CD14-positive monocyte (primary cell): ENCODE measurements around the gene ECHDC3. TPM values are rescaled to one million over a fixed set of nuclear protein-coding genes. Genes with fewer than 3 reads are reported as not detected.

ENCODE experiments used
- DNase-seq, 3 donors: peaks; one replicate each; pipeline ENCODE4 v3.0.0-alpha.2; 2011 to 2022
- H2AFZ ChIP-seq: 2 replicates; pipeline ENCODE4 v1.6.0; 2012; ENCODE audit warnings: mild to moderate bottlenecking, low read depth, low read length, inconsistent platforms; ENCODE audit not compliant: insufficient read depth, poor library complexity, severe bottlenecking
- H3K27ac ChIP-seq, 2 donors: 1 replicate in 1 of 2; 2 replicates in 1 of 2; pipeline ENCODE4 v1.5.1; 2012 to 2013; ENCODE audit warnings: low read length in 2 of 2, control low read depth in 1 of 2, inconsistent platforms in 1 of 2, low read depth in 1 of 2, mild to moderate bottlenecking in 1 of 2
- H3K27me3 ChIP-seq, 2 donors: one replicate each; pipeline versions ENCODE4 v1.6.0 to v1.6.1; 2011 to 2013; ENCODE audit warnings: low read length in 2 of 2; ENCODE audit not compliant: control insufficient read depth in 2 of 2, insufficient read depth in 2 of 2
- H3K36me3 ChIP-seq, 2 donors: replicated peaks in 1 of 2; 1 replicate in 1 of 2; 2 replicates in 1 of 2; pipeline versions ENCODE4 v1.5.1 to v1.6.1; 2012 to 2013; ENCODE audit warnings: low read length in 2 of 2, control low read depth in 1 of 2, inconsistent platforms in 1 of 2, mild to moderate bottlenecking in 1 of 2; ENCODE audit not compliant: insufficient read depth in 2 of 2, control insufficient read depth in 1 of 2
- H3K4me1 ChIP-seq, 2 donors: 1 replicate in 1 of 2; 2 replicates in 1 of 2; pipeline versions ENCODE4 v1.5.1 to v1.6.1; 2012 to 2013; ENCODE audit warnings: low read length in 2 of 2, control low read depth in 1 of 2, inconsistent platforms in 1 of 2, mild to moderate bottlenecking in 1 of 2, moderate library complexity in 1 of 2; ENCODE audit not compliant: insufficient read depth in 2 of 2, control insufficient read depth in 1 of 2
- H3K4me2 ChIP-seq: replicated peaks from 2 replicates; pipeline ENCODE3; 2012; ENCODE audit warnings: low read length, moderate library complexity, mild to moderate bottlenecking; ENCODE audit not compliant: poor library complexity, severe bottlenecking; ENCODE audit errors: extremely low read depth
- H3K4me3 ChIP-seq, 3 experiments: fragments of 200-600 bp in 1 of 3; sonication (generic) in 1 of 3; replicated peaks in 1 of 3; 1 replicate in 2 of 3; 2 replicates in 1 of 3; pipeline ENCODE4 v1.5.1; 2011 to 2013; ENCODE audit warnings: low read length in 3 of 3, mild to moderate bottlenecking in 3 of 3, control low read depth in 2 of 3, low read depth in 2 of 3, inconsistent platforms in 1 of 3, moderate library complexity in 1 of 3
- H3K79me2 ChIP-seq: 2 replicates; pipeline ENCODE4 v1.6.0; 2012; ENCODE audit warnings: mild to moderate bottlenecking, control low read depth, inconsistent platforms, low read length, moderate library complexity; ENCODE audit not compliant: insufficient read depth
- H3K9ac ChIP-seq: 2 replicates; pipeline ENCODE4 v1.6.0; 2017; ENCODE audit warnings: low read length, mild to moderate bottlenecking; ENCODE audit not compliant: insufficient read depth, poor library complexity, severe bottlenecking
- H3K9me3 ChIP-seq, 2 donors: replicated peaks in 1 of 2; 1 replicate in 1 of 2; 2 replicates in 1 of 2; pipeline versions ENCODE4 v1.5.1 to v1.6.1; 2012 to 2013; ENCODE audit warnings: low read length in 2 of 2, control low read depth in 1 of 2; ENCODE audit not compliant: control insufficient read depth in 1 of 2, insufficient read depth in 1 of 2
- H4K20me1 ChIP-seq: 2 replicates; pipeline ENCODE4 v1.6.0; 2012; ENCODE audit warnings: mild to moderate bottlenecking, low read length, control low read depth, moderate library complexity; ENCODE audit not compliant: insufficient read depth
- H3K27ac Mint-ChIP-seq, 7 donors: one replicate each; pipeline ENCODE4 v1.8.0; 2020; ENCODE audit warnings: mild to moderate bottlenecking in 7 of 7, mixed read lengths in 7 of 7, moderate library complexity in 6 of 7, inconsistent platforms in 2 of 7
- H3K27me3 Mint-ChIP-seq, 3 donors: one replicate each; pipeline ENCODE4 v1.8.0; 2021 to 2022; ENCODE audit warnings: low read depth in 3 of 3, mild to moderate bottlenecking in 3 of 3, mixed read lengths in 3 of 3, moderate library complexity in 3 of 3, inconsistent platforms in 1 of 3
- H3K36me3 Mint-ChIP-seq, 2 donors: one replicate each; pipeline ENCODE4 v1.8.0; 2020; ENCODE audit warnings: mixed read lengths in 2 of 2, inconsistent platforms in 1 of 2, mild to moderate bottlenecking in 1 of 2
- H3K4me1 Mint-ChIP-seq: one replicate; pipeline ENCODE4 v1.8.0; 2020; ENCODE audit warnings: mild to moderate bottlenecking, mixed read lengths
- H3K4me3 Mint-ChIP-seq, 2 donors: one replicate each; pipeline ENCODE4 v1.8.0; 2020; ENCODE audit warnings: mild to moderate bottlenecking in 2 of 2, mixed read lengths in 2 of 2, moderate library complexity in 1 of 2
- H3K9me3 Mint-ChIP-seq, 7 donors: one replicate each; pipeline ENCODE4 v1.8.0; 2020 to 2022; ENCODE audit warnings: mixed read lengths in 7 of 7, mild to moderate bottlenecking in 6 of 7, moderate library complexity in 6 of 7, inconsistent platforms in 2 of 7
- CTCF ChIP-seq: fragments of 200-600 bp; IDR thresholded peaks from one replicate; pipeline ENCODE4 v1.8.0; 2022; ENCODE audit warnings: antibody characterized with exemption, mild to moderate bottlenecking
- WGBS: methylation state at CpG from one replicate; pipeline ENCODE4 v1.1.5; 2013; ENCODE audit warnings: missing lambda C conversion rate; ENCODE audit not compliant: insufficient coverage; 5-methylcytosine and 5-hydroxymethylcytosine counted together
- intact Hi-C, 2 donors: fragments of 100-400 bp; cut with micrococcal nuclease; formaldehyde crosslinking; loops; one replicate each; pipeline versions ENCODE4 v1.15.0 to v1.15.1; 2023
- polyA plus RNA-seq, 3 donors: library from polyadenylated mRNA; depleted of rRNA in 1 of 3; unstranded in 2 of 3; stranded (reverse) in 1 of 3; fragments of 300-500 nt in 2 of 3; fragments of >200 nt in 1 of 3; fragmentation: Illumina TruSeq in 2 of 3; gene quantifications; 1 replicate in 2 of 3; 2 replicates in 1 of 3; pipeline ENCODE4 v1.2.3, GENCODE V29; 2012 to 2021

ECHDC3 gene
- polyA plus RNA-seq, 3 donors, result 9.2 to 10.6 (median 9.4) TPM

DNA sequence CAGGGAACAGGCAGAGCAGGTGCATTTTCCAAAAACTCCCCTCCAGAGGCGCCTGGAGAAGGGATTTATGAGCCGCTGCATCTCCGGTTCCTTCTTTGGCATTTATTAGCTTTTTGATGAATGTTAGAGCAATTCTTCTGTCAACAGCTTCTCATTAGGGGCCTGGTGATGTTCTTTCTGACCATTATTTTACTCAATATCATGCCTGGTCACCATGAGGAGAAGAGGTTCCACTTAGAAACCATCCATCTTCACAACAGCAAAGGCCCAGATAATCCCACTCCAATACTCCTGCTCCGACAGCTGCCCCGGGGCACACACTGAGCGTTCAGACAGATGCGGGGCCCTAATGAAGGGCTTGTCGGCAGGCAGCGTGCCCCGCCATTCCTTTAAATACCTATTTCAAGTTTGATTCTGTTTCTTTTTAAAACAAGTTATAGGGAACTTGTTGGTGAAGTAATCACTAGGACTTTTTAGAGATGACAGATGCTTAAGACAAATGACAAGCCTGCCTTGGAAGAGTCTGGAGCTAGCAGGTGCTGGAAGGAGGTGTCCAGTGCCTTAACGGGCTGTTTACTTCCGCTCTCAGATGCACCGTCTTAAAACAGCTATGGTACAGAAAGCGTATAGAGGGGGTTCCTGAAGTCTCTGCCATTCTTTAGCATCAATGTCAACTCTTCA, 31.7 kb downstream of the ECHDC3 start:
- Mint-ChIP-seq H3K27ac (no peak overlapping the region), H3K27me3 (peaks cover 0 to 10% (median 2%) of the 10 kb centered on the region in 3 donors), H3K36me3 (no peaks in the 10 kb centered on the region), H3K4me1 (no peaks in the 10 kb centered on the region), H3K4me3 (no peak overlapping the region), H3K9me3 (peaks cover 0 to 4% (median 2%) of the 10 kb centered on the region in 7 donors)
- H3K4me1 ChIP-seq, result no peaks in the 10 kb centered on the region
- H3K27me3 ChIP-seq, result no peaks in the 10 kb centered on the region
- H2AFZ ChIP-seq, result no peak overlapping the region
- WGBS, result no CpG with 5 or more reads among the region's 14 CpGs
- H3K4me3 ChIP-seq, result no peak overlapping the region
- H3K36me3 ChIP-seq, result no peaks in the 10 kb centered on the region
- H3K79me2 ChIP-seq, result no peaks in the 10 kb centered on the region
- no peak overlapping the region for H3K27ac ChIP-seq
- DNase-seq, result no peak
- no peak overlapping the region for H3K4me2 ChIP-seq
- no peaks in the 10 kb centered on the region for H4K20me1 ChIP-seq
- H3K9me3 ChIP-seq, result no peaks in the 10 kb centered on the region
- intact Hi-C loops, result no loop called here
- TF ChIP-seq CTCF, result no peak
- no peak overlapping the region for H3K9ac ChIP-seq

GRCh38 chr10:11775412-11775811, 33.2 kb downstream of the ECHDC3 start:
- no peaks in the 10 kb centered on the region for H3K36me3 Mint-ChIP-seq
- intact Hi-C loops, result no loop called here
- Histone ChIP-seq H3K4me3 (no peak overlapping the region), H3K9ac (no peak overlapping the region), H3K27ac (no peak overlapping the region), H3K4me2 (no peak overlapping the region), H3K79me2 (no peaks in the 10 kb centered on the region), H3K36me3 (no peaks in the 10 kb centered on the region), H3K4me1 (no peaks in the 10 kb centered on the region), H3K27me3 (no peaks in the 10 kb centered on the region), H4K20me1 (no peaks in the 10 kb centered on the region), H2AFZ (no peak overlapping the region), H3K9me3 (no peaks in the 10 kb centered on the region)
- no peak for TF ChIP-seq CTCF
- H3K27me3 Mint-ChIP-seq, result peaks cover 0 to 11% (median 2%) of the 10 kb centered on the region in 3 donors
- H3K4me1 Mint-ChIP-seq, result no peaks in the 10 kb centered on the region
- no peak overlapping the region for H3K4me3 Mint-ChIP-seq
- no peak overlapping the region for H3K27ac Mint-ChIP-seq
- H3K9me3 Mint-ChIP-seq, result peaks cover 0 to 7% (median 2%) of the 10 kb centered on the region in 7 donors
- WGBS, result 83% methylated on average over 1 of the region's 5 CpGs
- no peak for DNase-seq
